Measurements from ENCODE around the gene DCAF8L2. TPM values are rescaled to one million over a fixed set of nuclear protein-coding genes. Genes with fewer than 3 reads are reported as not detected.
A peak's percentile ranks its signal among the peaks of the same experiment; 100 is the strongest.

DCAF8L2 gene
- total and polyA plus RNA-seq, 9 of the 15 experiments (the other 6 are each of a cell fraction or from before 2014, with no cell fraction given): not detected

DNA sequence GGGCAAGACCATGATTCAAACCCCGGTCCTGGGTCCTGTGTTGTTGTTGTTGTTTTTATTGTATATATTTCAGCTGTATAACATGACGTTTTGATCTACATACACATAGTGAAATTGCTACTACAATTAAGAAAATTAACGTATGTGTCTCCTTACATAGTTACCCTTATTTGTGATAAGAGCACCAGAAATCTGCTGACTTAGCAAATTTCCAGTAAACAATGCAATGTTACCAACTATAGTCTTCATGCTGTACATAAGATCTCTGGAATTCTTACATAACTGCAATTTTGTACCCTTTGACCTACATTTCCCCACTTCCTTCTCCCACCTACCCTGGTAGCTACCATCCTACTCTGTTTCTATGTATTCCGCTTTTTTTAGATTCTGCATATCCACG, 141.8 kb downstream of the DCAF8L2 start:
- no peaks in the 10 kb centered on the region for H4K20me1 ChIP-seq (replicated peaks; ENCODE audit: control insufficient read depth, insufficient read depth, low read length)
- ChIA-PET CTCF (ENCODE audit: low intra/inter-chr PET ratio) (no interaction called here), POLR2A (no interaction called here)
- no peak for FAIRE-seq
- BruUV-seq (replicated peaks): no TSS peak
- H3K9ac ChIP-seq (ENCODE audit: insufficient read depth in 1 of 2, low read depth in 2 of 2, low read length in 2 of 2): no peak overlapping the region
- H3K36me3 ChIP-seq (ENCODE audit: control insufficient read depth, insufficient read depth, low read length): no peaks in the 10 kb centered on the region
- intact Hi-C loops (cut with micrococcal nuclease) (no loop called here), in situ Hi-C loops (cut with MboI) (no loop called here)
- H3K9me1 ChIP-seq (ENCODE audit: control insufficient read depth, insufficient read depth, low read length): no peaks in the 10 kb centered on the region
- no peak for ATAC-seq
- H3K9me3 ChIP-seq (replicated peaks; ENCODE audit: control insufficient read depth, insufficient read depth, low read depth, low read length): no peaks in the 10 kb centered on the region
- H3K4me3 ChIP-seq: no peak overlapping the region
- no peak overlapping the region for H3K27ac ChIP-seq (ENCODE audit: extremely low read depth, low read depth, low read length)
- H2AFZ ChIP-seq (ENCODE audit: low read depth, low read length): no peak overlapping the region
- H3K4me2 ChIP-seq (ENCODE audit: insufficient read depth, low read length): no peak overlapping the region
- 2% methylated on average over 5 of the region's 5 CpGs for WGBS (ENCODE audit: insufficient coverage, low coverage, missing lambda C conversion rate)
- no peaks in the 10 kb centered on the region for H3K79me2 ChIP-seq (ENCODE audit: control insufficient read depth, insufficient read depth, low read length)
- H3K27me3 ChIP-seq (ENCODE audit: control insufficient read depth in 2 of 2, insufficient read depth in 2 of 2, low read length in 2 of 2): no peaks in the 10 kb centered on the region
- DNase-seq (ENCODE audit: extremely low read depth in 1 of 4, low spot score in 3 of 4): no peak
- no peaks in the 10 kb centered on the region for H3K4me1 ChIP-seq (replicated peaks in 1 of 2; ENCODE audit: control insufficient read depth in 2 of 2, insufficient read depth in 2 of 2, low read length in 2 of 2)
- TF ChIP-seq NR2C1 (IDR thresholded peaks at IDR 0.05): no peak
- no peak for TF ChIP-seq NR2C1 (tag; IDR thresholded peaks at IDR 0.05)
- peak; percentile 85 for TF ChIP-seq C11orf30 (IDR thresholded peaks at IDR 0.05; ENCODE audit: low read depth)
- TF ChIP-seq MXI1 (IDR thresholded peaks at IDR 0.05; ENCODE audit: low read depth, low read length): no peak
- TF ChIP-seq RHOXF2B (CRISPR knock-in tag; conservative IDR thresholded peaks at IDR 0.05): no peak
- TF ChIP-seq COPS2 (conservative IDR thresholded peaks at IDR 0.05): no peak
- TF ChIP-seq RAD21 (CRISPR knock-in tag; conservative IDR thresholded peaks at IDR 0.05 in 1 of 2, IDR thresholded peaks at IDR 0.05 in 1 of 2): no peak
- TF ChIP-seq, protein P1, sequence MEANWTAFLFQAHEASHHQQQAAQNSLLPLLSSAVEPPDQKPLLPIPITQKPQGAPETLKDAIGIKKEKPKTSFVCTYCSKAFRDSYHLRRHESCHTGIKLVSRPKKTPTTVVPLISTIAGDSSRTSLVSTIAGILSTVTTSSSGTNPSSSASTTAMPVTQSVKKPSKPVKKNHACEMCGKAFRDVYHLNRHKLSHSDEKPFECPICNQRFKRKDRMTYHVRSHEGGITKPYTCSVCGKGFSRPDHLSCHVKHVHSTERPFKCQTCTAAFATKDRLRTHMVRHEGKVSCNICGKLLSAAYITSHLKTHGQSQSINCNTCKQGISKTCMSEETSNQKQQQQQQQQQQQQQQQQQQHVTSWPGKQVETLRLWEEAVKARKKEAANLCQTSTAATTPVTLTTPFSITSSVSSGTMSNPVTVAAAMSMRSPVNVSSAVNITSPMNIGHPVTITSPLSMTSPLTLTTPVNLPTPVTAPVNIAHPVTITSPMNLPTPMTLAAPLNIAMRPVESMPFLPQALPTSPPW (CRISPR knock-in tag; IDR thresholded peaks at IDR 0.05): no peak
- no peak for TF ChIP-seq DMBX1 (CRISPR knock-in tag; IDR thresholded peaks at IDR 0.05; ENCODE audit: borderline replicate concordance)
- TF ChIP-seq MAFG (tag; conservative IDR thresholded peaks at IDR 0.05): peak; percentile 89
- TF ChIP-seq HLTF (IDR thresholded peaks at IDR 0.05): no peak
- TF ChIP-seq DDX20 (tag; IDR thresholded peaks at IDR 0.05; ENCODE audit: low read depth): no peak
- TF ChIP-seq SNIP1 (IDR thresholded peaks at IDR 0.05; ENCODE audit: low read depth): no peak
- TF ChIP-seq CHD1 (IDR thresholded peaks at IDR 0.05; ENCODE audit: low read length): no peak
- TF ChIP-seq, protein P2, sequence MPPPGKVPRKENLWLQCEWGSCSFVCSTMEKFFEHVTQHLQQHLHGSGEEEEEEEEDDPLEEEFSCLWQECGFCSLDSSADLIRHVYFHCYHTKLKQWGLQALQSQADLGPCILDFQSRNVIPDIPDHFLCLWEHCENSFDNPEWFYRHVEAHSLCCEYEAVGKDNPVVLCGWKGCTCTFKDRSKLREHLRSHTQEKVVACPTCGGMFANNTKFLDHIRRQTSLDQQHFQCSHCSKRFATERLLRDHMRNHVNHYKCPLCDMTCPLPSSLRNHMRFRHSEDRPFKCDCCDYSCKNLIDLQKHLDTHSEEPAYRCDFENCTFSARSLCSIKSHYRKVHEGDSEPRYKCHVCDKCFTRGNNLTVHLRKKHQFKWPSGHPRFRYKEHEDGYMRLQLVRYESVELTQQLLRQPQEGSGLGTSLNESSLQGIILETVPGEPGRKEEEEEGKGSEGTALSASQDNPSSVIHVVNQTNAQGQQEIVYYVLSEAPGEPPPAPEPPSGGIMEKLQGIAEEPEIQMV (tag; conservative IDR thresholded peaks at IDR 0.05; ENCODE audit: low read depth): no peak
- TF ChIP-seq ZNF134 (CRISPR knock-in tag; conservative IDR thresholded peaks at IDR 0.05): no peak
- no peak for TF ChIP-seq ZKSCAN3 (CRISPR knock-in tag; IDR thresholded peaks at IDR 0.05)
- no peak for TF ChIP-seq FOXA3 (CRISPR knock-in tag; conservative IDR thresholded peaks at IDR 0.05 in 1 of 2, IDR thresholded peaks at IDR 0.05 in 1 of 2)
- no peak for TF ChIP-seq ZNF589 (CRISPR knock-in tag; IDR thresholded peaks at IDR 0.05; ENCODE audit: low read depth)
- no peak for TF ChIP-seq FOXM1 (IDR thresholded peaks at IDR 0.05; ENCODE audit: low read depth)
- TF ChIP-seq FOXM1 (CRISPR knock-in tag; IDR thresholded peaks at IDR 0.05; ENCODE audit: low read depth): no peak
- TF ChIP-seq, protein P3, sequence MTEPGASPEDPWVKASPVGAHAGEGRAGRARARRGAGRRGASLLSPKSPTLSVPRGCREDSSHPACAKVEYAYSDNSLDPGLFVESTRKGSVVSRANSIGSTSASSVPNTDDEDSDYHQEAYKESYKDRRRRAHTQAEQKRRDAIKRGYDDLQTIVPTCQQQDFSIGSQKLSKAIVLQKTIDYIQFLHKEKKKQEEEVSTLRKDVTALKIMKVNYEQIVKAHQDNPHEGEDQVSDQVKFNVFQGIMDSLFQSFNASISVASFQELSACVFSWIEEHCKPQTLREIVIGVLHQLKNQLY (CRISPR knock-in tag; conservative IDR thresholded peaks at IDR 0.05): no peak
- no peak for TF ChIP-seq NUFIP1 (IDR thresholded peaks at IDR 0.05; ENCODE audit: partially characterized antibody)
- TF ChIP-seq MAFF (IDR thresholded peaks at IDR 0.05; ENCODE audit: low read length): peak; percentile 96

Data from K562 (cell line).